Osteocyte (in vitro differentiated cells): ENCODE results near the gene LAYN. TPM values are rescaled to one million over a fixed set of nuclear protein-coding genes. Genes with fewer than 3 reads are reported as not detected.

Source experiments
- DNase-seq: peaks from one replicate; pipeline ENCODE4 v3.0.0; 2021; ENCODE audit warnings: mixed read lengths; ENCODE audit not compliant: unreplicated experiment; ENCODE audit errors: extremely low spot score
- H3K27ac Mint-ChIP-seq: one replicate; pipeline ENCODE4 v1.8.0; 2021; ENCODE audit warnings: mild to moderate bottlenecking, mixed read lengths; ENCODE audit not compliant: unreplicated experiment
- H3K27me3 Mint-ChIP-seq: one replicate; pipeline ENCODE4 v1.8.0; 2021; ENCODE audit warnings: mixed read lengths; ENCODE audit not compliant: unreplicated experiment
- H3K36me3 Mint-ChIP-seq: one replicate; pipeline ENCODE4 v1.8.0; 2021; ENCODE audit warnings: mixed read lengths; ENCODE audit not compliant: unreplicated experiment
- H3K4me1 Mint-ChIP-seq: one replicate; pipeline ENCODE4 v1.8.0; 2021; ENCODE audit warnings: mixed read lengths; ENCODE audit not compliant: unreplicated experiment
- H3K4me3 Mint-ChIP-seq: one replicate; pipeline ENCODE4 v1.8.0; 2021; ENCODE audit warnings: mild to moderate bottlenecking, moderate library complexity, mixed read lengths; ENCODE audit not compliant: unreplicated experiment
- H3K9me3 Mint-ChIP-seq: one replicate; pipeline ENCODE4 v1.8.0; 2021; ENCODE audit warnings: mixed read lengths; ENCODE audit not compliant: unreplicated experiment
- CTCF ChIP-seq: fragments of 200-600 bp; sonication (generic); IDR thresholded peaks from 2 replicates; pipeline ENCODE4 v1.5.0; 2021; ENCODE audit warnings: antibody characterized with exemption, mild to moderate bottlenecking, moderate library complexity
- total RNA-seq: library from RNA; stranded (reverse); gene quantifications from 2 replicates; pipeline ENCODE4 v1.2.1, GENCODE V29; 2021

LAYN gene
- total RNA-seq, 1 donor from 2014 or later, result 12.8 TPM

- TF ChIP-seq CTCF, result no peak
- Mint-ChIP-seq H3K27ac (no peak overlapping the region), H3K4me1 (peaks cover 10% of the 10 kb centered on the region), H3K36me3 (no peaks in the 10 kb centered on the region), H3K27me3 (no peaks in the 10 kb centered on the region), H3K4me3 (no peak overlapping the region), H3K9me3 (no peaks in the 10 kb centered on the region)
- no peak for DNase-seq
These were observed 41.6 kb downstream of the LAYN start for GRCh38 chr11:111582163-111582562.

- no peak for DNase-seq
- peaks cover 10% of the 10 kb centered on the region for H3K4me1 Mint-ChIP-seq
- no peak overlapping the region for H3K27ac Mint-ChIP-seq
These were observed 42.4 kb downstream of the LAYN start for GRCh38 chr11:111582881-111583280.

GRCh38 chr11:111585371-111585770, 44.9 kb downstream of the LAYN start:
- H3K9me3 Mint-ChIP-seq, result no peaks in the 10 kb centered on the region
- peaks cover 10% of the 10 kb centered on the region for H3K4me1 Mint-ChIP-seq
- H3K4me3 Mint-ChIP-seq, result no peak overlapping the region
- H3K27ac Mint-ChIP-seq, result no peak overlapping the region
- no peak for DNase-seq
- TF ChIP-seq CTCF, result no peak
- H3K36me3 Mint-ChIP-seq, result no peaks in the 10 kb centered on the region
- peaks cover 2% of the 10 kb centered on the region for H3K27me3 Mint-ChIP-seq

More at GRCh38 chr11:111582881-111583280, 42.4 kb downstream of the LAYN start:
- H3K4me3 Mint-ChIP-seq, result no peak overlapping the region
- H3K27me3 Mint-ChIP-seq, result no peaks in the 10 kb centered on the region
- H3K9me3 Mint-ChIP-seq, result no peaks in the 10 kb centered on the region
- no peak for TF ChIP-seq CTCF
- no peaks in the 10 kb centered on the region for H3K36me3 Mint-ChIP-seq

- H3K4me3 Mint-ChIP-seq, result no peak overlapping the region
- no peaks in the 10 kb centered on the region for H3K36me3 Mint-ChIP-seq
- peaks cover 10% of the 10 kb centered on the region for H3K4me1 Mint-ChIP-seq
- DNase-seq, result no peak
- H3K27me3 Mint-ChIP-seq, result peaks cover 2% of the 10 kb centered on the region
- peak; percentile 73 for TF ChIP-seq CTCF
- no peak overlapping the region for H3K27ac Mint-ChIP-seq
- H3K9me3 Mint-ChIP-seq, result no peaks in the 10 kb centered on the region
These were observed 45.9 kb downstream of the LAYN start for GRCh38 chr11:111586388-111586831.

- Mint-ChIP-seq H3K9me3 (no peaks in the 10 kb centered on the region), H3K27me3 (peaks cover 2% of the 10 kb centered on the region), H3K4me1 (no peaks in the 10 kb centered on the region), H3K27ac (no peak overlapping the region), H3K4me3 (no peak overlapping the region), H3K36me3 (no peaks in the 10 kb centered on the region)
- no peak for DNase-seq
- no peak for TF ChIP-seq CTCF
These were observed 48.6 kb downstream of the LAYN start for GRCh38 chr11:111589114-111589513.
